B cell (primary cell): ENCODE results near the gene ITGA7. TPM values are rescaled to one million over a fixed set of nuclear protein-coding genes. Genes with fewer than 3 reads are reported as not detected.

ENCODE experiments used
- ATAC-seq: fragments of 200-7000 bp; cut with Tn5 transposase; one replicate; pipeline ENCODE4 v1.10.0; 2021; ENCODE audit warnings: low read depth, mild to moderate bottlenecking, moderate number of reproducible peaks, moderate library complexity
- CTCF ChIA-PET: fragments of 350-600 bp; sonication (Branson Sonifier 250); formaldehyde crosslinking; loops from one replicate; lab custom pipeline; 2021; ENCODE audit warnings: antibody characterized with exemption, inconsistent platforms; lab: Charles Lee
- POLR2A ChIA-PET: fragments of 350-600 bp; sonication (Branson Sonifier 250); formaldehyde crosslinking; loops from one replicate; lab custom pipeline; 2021; ENCODE audit warnings: antibody characterized with exemption; lab: Charles Lee
- DNase-seq: peaks from one replicate; pipeline ENCODE4 v3.0.0; 2013
- H2AFZ ChIP-seq: 2 replicates; pipeline ENCODE4 v1.6.1; 2012; ENCODE audit warnings: mild to moderate bottlenecking, low read depth, low read length; ENCODE audit not compliant: insufficient read depth, poor library complexity, severe bottlenecking
- H3K27ac ChIP-seq, 2 donors: 1 replicate in 1 of 2; 2 replicates in 1 of 2; pipeline ENCODE4 v1.5.1; 2012 to 2013; ENCODE audit warnings: low read length in 2 of 2, mild to moderate bottlenecking in 2 of 2, moderate library complexity in 1 of 2
- H3K27me3 ChIP-seq, 4 experiments: fragments of 200-600 bp in 1 of 4; sonication (generic) in 1 of 4; replicated peaks in 1 of 4; 1 replicate in 2 of 4; 2 replicates in 2 of 4; pipeline versions ENCODE4 v1.6.1 to v1.7.0; 2013 to 2016; ENCODE audit warnings: low read length in 3 of 4, mild to moderate bottlenecking in 2 of 4, mixed read lengths in 1 of 4, moderate library complexity in 1 of 4; ENCODE audit not compliant: insufficient read depth in 4 of 4, control insufficient read depth in 3 of 4; ENCODE audit errors: control extremely low read depth in 1 of 4
- H3K36me3 ChIP-seq, 2 experiments: replicated peaks in 1 of 2; 1 replicate in 1 of 2; 2 replicates in 1 of 2; pipeline versions ENCODE4 v1.6.1 to v1.7.1; 2013; ENCODE audit warnings: low read length in 1 of 2; ENCODE audit not compliant: insufficient read depth in 2 of 2, control insufficient read depth in 1 of 2; ENCODE audit errors: control extremely low read depth in 1 of 2, extremely low read depth in 1 of 2
- H3K4me1 ChIP-seq, 2 donors: fragments of 200-600 bp in 1 of 2; sonication (generic) in 1 of 2; 1 replicate in 1 of 2; 2 replicates in 1 of 2; pipeline versions ENCODE4 v1.5.1 to v1.6.1; 2013 to 2017; ENCODE audit warnings: low read length in 2 of 2; ENCODE audit not compliant: control insufficient read depth in 2 of 2, insufficient read depth in 2 of 2
- H3K4me2 ChIP-seq: replicated peaks from 2 replicates; pipeline ENCODE3; 2012; ENCODE audit warnings: mild to moderate bottlenecking, low read depth, low read length; ENCODE audit not compliant: poor library complexity, severe bottlenecking
- H3K4me3 ChIP-seq, 5 experiments: fragments of 200-600 bp in 1 of 5; sonication (generic) in 1 of 5; 1 replicate in 3 of 5; 2 replicates in 2 of 5; pipeline versions ENCODE4 v1.5.1 to v1.7.0; 2011 to 2016; ENCODE audit warnings: low read length in 4 of 5, mild to moderate bottlenecking in 4 of 5, low read depth in 2 of 5, control low read depth in 1 of 5, moderate library complexity in 1 of 5; ENCODE audit not compliant: insufficient read depth in 1 of 5; ENCODE audit errors: control extremely low read depth in 1 of 5, extremely low read depth in 1 of 5
- H3K79me2 ChIP-seq: fragments of 200-600 bp; sonication (generic); one replicate; pipeline ENCODE4 v1.6.0; 2016; ENCODE audit warnings: low read length; ENCODE audit not compliant: control insufficient read depth, insufficient read depth
- H3K9ac ChIP-seq: fragments of 200-600 bp; sonication (generic); 2 replicates; pipeline ENCODE4 v1.6.1; 2017; ENCODE audit warnings: mild to moderate bottlenecking, low read length, moderate library complexity
- H3K9me3 ChIP-seq, 3 donors: one replicate each; pipeline versions ENCODE4 v1.6.1 to v1.7.1; 2013; ENCODE audit warnings: low read length in 2 of 3; ENCODE audit not compliant: control insufficient read depth in 2 of 3, insufficient read depth in 1 of 3; ENCODE audit errors: control extremely low read depth in 1 of 3
- H4K20me1 ChIP-seq: 2 replicates; pipeline ENCODE4 v1.6.0; 2012; ENCODE audit warnings: mild to moderate bottlenecking, low read length; ENCODE audit not compliant: insufficient read depth, control insufficient read depth, poor library complexity, severe bottlenecking
- H3K27ac Mint-ChIP-seq: one replicate; pipeline ENCODE4 v1.8.0; 2021; ENCODE audit warnings: mixed read lengths
- H3K27me3 Mint-ChIP-seq: one replicate; pipeline ENCODE4 v1.8.0; 2021; ENCODE audit warnings: mixed read lengths
- H3K4me1 Mint-ChIP-seq: one replicate; pipeline ENCODE4 v1.8.0; 2021; ENCODE audit warnings: mixed read lengths
- H3K4me3 Mint-ChIP-seq: one replicate; pipeline ENCODE4 v1.8.0; 2021; ENCODE audit warnings: mixed read lengths
- H3K9me3 Mint-ChIP-seq: one replicate; pipeline ENCODE4 v1.8.0; 2022; ENCODE audit warnings: mixed read lengths; ENCODE audit not compliant: insufficient read depth
- EZH2 ChIP-seq: IDR thresholded peaks from 2 replicates; pipeline ENCODE4 v1.6.1; 2012; ENCODE audit warnings: borderline replicate concordance, low read depth, mild to moderate bottlenecking, moderate library complexity, low read length; ENCODE audit not compliant: insufficient read depth, poor library complexity, severe bottlenecking
- WGBS: methylation state at CpG from one replicate; pipeline ENCODE4 v1.1.5; 2013; ENCODE audit warnings: missing lambda C conversion rate; ENCODE audit not compliant: insufficient coverage; 5-methylcytosine and 5-hydroxymethylcytosine counted together
- intact Hi-C: fragments of 100-400 bp; cut with micrococcal nuclease; formaldehyde crosslinking; loops from one replicate; pipeline ENCODE4 v1.10.0; 2022
- polyA plus RNA-seq: library from polyadenylated mRNA; depleted of rRNA; stranded (reverse); fragments of >200 nt; gene quantifications from 2 replicates; pipeline ENCODE4 v1.2.3, GENCODE V29; 2012
- total RNA-seq, 2 donors: library from RNA; stranded (reverse); fragments of 120-200 nt in 1 of 2; gene quantifications; 1 replicate in 1 of 2; 2 replicates in 1 of 2; pipeline versions ENCODE4 v1.2.3 to v1.2.4, GENCODE V29; 2013 to 2022
- TF ChIP-seq, protein P1 (sequence below): fragments of 200-600 bp; IDR thresholded peaks from one replicate; pipeline ENCODE4 v1.8.0; 2022; ENCODE audit warnings: antibody characterized with exemption, mild to moderate bottlenecking

Gene ITGA7
- total and polyA plus RNA-seq, 2 donors (not counting 1 experiment from before 2014, with no cell fraction given), result 2.4 to 3.3 TPM

DNA sequence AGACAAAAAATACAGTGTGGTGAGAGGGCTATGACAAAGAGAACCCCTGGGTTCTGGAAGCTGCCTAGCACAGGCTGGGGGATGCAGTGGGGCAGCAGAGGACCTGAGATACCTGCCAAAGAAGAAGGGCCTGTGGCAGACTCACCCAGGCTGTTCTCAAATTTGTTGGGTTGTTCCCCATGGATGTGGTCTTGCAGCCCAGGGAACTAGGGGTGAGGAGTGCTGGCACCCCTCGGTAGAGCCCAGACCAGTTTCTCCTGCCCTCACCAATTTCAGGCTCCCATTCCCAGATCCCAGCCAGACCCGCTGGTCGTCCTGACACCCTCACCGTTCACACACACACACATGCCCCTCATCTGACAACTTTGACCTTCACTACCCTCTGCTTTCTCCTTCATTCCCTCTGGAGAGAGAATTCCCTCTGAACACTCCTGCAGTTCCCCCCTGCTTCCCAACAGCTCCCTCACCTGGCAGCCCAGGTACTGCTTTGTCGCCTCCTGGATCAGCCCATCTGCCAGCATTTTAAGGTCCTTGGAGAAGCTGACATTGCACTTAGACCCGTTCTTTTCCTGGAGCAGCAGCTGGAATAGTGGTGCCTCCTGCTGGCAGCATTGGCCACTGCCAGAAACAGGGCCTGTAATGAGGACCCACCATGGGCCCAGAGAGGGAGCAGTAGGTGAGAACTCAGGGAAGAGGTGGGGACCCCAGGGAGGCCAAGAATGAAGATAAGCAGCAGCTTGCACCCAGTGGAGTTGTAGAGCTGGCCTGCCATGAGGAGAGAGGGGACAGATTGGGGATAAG, 29.3 kb upstream of the ITGA7 start:
- ATAC-seq (peak; percentile 40), DNase-seq (peak; percentile 70)
- Histone ChIP-seq H2AFZ (peak overlapping the region; percentile 96), H3K36me3 (no peaks in the 10 kb centered on the region), H3K4me1 (peaks cover 11 to 15% of the 10 kb centered on the region in 2 donors), H3K27ac (no peak overlapping the region), H3K9me3 (no peaks in the 10 kb centered on the region), H3K4me3 (no peak overlapping the region), H3K27me3 (no peaks in the 10 kb centered on the region), H3K79me2 (no peaks in the 10 kb centered on the region), H3K9ac (no peak overlapping the region), H3K4me2 (peak overlapping the region; percentile 89), H4K20me1 (no peaks in the 10 kb centered on the region)
- TF ChIP-seq, protein P1, sequence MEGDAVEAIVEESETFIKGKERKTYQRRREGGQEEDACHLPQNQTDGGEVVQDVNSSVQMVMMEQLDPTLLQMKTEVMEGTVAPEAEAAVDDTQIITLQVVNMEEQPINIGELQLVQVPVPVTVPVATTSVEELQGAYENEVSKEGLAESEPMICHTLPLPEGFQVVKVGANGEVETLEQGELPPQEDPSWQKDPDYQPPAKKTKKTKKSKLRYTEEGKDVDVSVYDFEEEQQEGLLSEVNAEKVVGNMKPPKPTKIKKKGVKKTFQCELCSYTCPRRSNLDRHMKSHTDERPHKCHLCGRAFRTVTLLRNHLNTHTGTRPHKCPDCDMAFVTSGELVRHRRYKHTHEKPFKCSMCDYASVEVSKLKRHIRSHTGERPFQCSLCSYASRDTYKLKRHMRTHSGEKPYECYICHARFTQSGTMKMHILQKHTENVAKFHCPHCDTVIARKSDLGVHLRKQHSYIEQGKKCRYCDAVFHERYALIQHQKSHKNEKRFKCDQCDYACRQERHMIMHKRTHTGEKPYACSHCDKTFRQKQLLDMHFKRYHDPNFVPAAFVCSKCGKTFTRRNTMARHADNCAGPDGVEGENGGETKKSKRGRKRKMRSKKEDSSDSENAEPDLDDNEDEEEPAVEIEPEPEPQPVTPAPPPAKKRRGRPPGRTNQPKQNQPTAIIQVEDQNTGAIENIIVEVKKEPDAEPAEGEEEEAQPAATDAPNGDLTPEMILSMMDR, result peak; percentile 73
- TF ChIP-seq EZH2, result no peak
- Mint-ChIP-seq H3K27ac (peak overlapping the region; percentile 91), H3K27me3 (no peaks in the 10 kb centered on the region), H3K9me3 (no peaks in the 10 kb centered on the region), H3K4me1 (peaks cover 16% of the 10 kb centered on the region), H3K4me3 (peak overlapping the region; percentile 89)
- intact Hi-C loops, result loop anchor here (1.0 kb wide), 2 partner anchors 13 to 77 kb away; no protein-coding TSS in a partner anchor
- WGBS, result 70% methylated on average over 6 of the region's 6 CpGs
- POLR2A ChIA-PET, result interaction anchor here (1.1 to 2.4 kb wide), 3 partner anchors 8 to 81 kb away, joined by 4 to 18 read pairs (median 6); partner anchors contain the start of genes BLOC1S1, CD63, ORMDL2 and SARNP
- CTCF ChIA-PET, result interaction anchor here (0.7 to 8.1 kb wide), 20 partner anchors 8 to 900 kb away, joined by 3 to 147 read pairs (median 5); partner anchors contain the start of genes BLOC1S1, CD63, ITGA7 and ORMDL2

DNA sequence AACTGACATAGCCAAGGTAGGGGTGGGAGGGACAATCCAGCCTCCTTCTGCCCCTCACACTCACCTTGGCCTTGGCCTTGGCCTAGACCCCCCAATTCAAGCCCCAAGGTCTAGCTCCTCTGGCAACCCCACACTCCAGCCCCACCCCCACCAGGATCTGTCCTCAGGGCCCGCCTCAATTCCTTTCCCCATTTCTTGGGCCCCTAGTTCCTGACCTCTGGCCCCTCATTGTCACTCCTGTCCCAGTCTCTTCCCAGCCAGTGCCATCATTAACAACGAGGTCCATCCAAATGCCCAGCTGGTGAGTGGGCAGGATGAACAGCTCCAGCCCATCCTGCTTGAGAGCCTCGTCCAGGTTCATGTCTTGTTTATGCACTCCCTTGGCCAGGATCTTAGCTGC, 28.4 kb upstream of the ITGA7 start:
- TF ChIP-seq EZH2, result no peak
- TF ChIP-seq, protein P1, result no peak
- no peaks in the 10 kb centered on the region for H3K9me3 Mint-ChIP-seq
- DNase-seq, result no peak
- no peak overlapping the region for H3K4me2 ChIP-seq
- H3K4me3 Mint-ChIP-seq, result no peak overlapping the region
- H3K9ac ChIP-seq, result no peak overlapping the region
- ATAC-seq, result no peak
- H3K4me3 ChIP-seq, result no peak overlapping the region
- peaks cover 16% of the 10 kb centered on the region for H3K4me1 Mint-ChIP-seq
- H3K27ac ChIP-seq, result no peak overlapping the region
- H3K9me3 ChIP-seq, result no peaks in the 10 kb centered on the region
- intact Hi-C loops, result no loop called here
- no peaks in the 10 kb centered on the region for H3K79me2 ChIP-seq
- 86% methylated on average over 3 of the region's 3 CpGs for WGBS
- no peaks in the 10 kb centered on the region for H4K20me1 ChIP-seq
- no peak overlapping the region for H2AFZ ChIP-seq
- H3K4me1 ChIP-seq, result peaks cover 11 to 15% of the 10 kb centered on the region in 2 donors
- CTCF ChIA-PET, result interaction anchor here (1.2 to 8.1 kb wide), 7 partner anchors 11 to 273 kb away, joined by 3 to 147 read pairs (median 4); partner anchors contain the start of genes BLOC1S1 and RDH5
- H3K36me3 ChIP-seq, result no peaks in the 10 kb centered on the region
- POLR2A ChIA-PET, result interaction anchor here (0.6 to 1.4 kb wide), 2 partner anchors 11 to 169 kb away, joined by 3 to 5 read pairs; no protein-coding TSS in a partner anchor
- no peaks in the 10 kb centered on the region for H3K27me3 Mint-ChIP-seq
- H3K27ac Mint-ChIP-seq, result peak overlapping the region; percentile 91
- H3K27me3 ChIP-seq, result no peaks in the 10 kb centered on the region
